HK-2 (cell line): ENCODE data around the gene RASD1.

Experiments
- DNase-seq: peaks from one replicate; pipeline ENCODE4 v3.0.0-alpha.2; 2018; ENCODE audit not compliant: unreplicated experiment

Gene RASD1

GRCh38 chr17:17510456-17511292 is 14.5 kb upstream of the RASD1 start:
- no peak for DNase-seq

DNA sequence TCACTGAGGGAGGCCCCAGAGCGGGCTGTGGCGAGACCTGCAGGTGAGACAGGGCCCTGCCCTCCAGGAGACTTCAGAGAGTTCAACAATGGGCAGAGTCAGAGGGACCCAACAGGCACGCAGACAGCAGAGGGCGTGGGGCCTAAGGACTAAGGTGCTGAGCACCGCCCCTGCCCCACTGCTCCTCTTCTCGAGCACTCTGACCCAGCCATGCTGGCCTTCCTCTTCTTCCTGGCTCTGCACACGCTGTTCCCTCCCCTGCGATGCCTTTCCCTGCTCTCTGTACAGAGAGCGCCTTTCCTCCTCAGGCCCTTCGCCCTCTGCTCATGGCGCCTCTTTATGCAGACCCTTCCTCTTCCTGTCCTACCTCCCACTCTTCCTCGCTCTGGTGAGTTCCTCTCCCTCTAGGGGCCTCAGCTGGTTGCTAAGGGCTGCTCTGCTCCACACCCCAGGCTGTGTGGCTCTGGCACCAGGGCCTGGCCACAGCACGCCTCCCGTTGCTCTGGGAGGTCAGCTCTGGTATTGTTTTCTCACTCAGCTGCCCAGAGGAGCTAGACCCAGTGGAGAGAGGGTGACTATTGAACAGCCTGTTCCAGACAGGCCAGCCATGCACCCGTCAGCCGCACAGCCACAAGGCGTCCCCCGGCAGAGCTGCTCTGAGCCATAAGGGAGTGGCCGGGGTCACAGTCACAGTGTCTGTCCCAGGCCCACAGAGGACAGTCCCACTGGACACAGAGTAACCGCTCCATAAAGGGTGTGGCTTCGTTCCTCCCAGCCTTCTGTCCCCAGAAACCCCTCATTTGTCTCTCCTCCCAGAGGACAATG is 13.6 kb upstream of the RASD1 start:
- DNase-seq, result no peak

DNA sequence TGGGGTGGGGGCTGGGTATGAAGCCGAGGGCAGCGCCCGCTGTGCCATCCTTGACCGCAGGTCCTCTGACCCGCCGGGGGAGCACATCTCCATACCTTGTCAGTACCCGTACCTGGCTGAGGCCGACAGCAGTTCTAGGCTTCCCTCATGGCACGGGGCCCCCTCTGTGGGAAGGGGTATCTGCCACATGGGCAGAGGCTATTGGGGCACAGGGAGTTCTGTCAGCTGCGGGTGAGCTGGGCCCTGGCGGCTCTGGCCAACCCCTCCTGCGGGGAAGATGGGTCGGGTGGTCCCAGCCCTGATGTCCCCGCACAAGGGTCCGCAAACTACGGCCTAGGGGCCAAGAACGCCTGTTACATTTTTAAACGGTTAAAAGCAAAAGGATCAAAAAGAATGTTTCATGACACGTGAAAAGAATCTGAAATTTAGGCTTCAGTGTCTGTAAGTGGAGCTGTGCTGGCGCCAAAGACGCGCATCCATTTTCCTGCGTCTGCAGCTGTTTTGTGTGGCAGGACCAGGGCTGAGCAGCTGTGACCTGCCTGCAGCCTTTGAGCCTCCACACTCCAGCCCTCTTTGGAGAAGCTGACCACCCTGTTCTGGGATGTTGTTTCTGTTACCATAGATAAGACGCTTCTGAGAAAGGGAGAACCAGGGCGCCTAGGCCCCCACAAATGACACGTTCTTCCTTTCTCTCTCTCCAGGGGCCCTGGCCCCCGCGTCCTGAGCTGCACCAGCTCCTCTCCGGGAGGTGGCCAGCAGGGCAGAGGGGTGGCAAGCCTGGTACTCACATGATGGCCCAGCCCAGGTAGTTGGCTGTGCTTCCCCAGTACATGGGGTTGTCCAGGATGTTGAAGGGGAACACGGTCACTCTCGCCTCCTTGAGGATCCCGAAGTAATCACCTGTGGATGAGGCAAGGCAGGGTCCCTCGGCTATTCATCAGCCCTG is 12.7 kb upstream of the RASD1 start:
- DNase-seq, result no peak

GRCh38 chr17:17508019-17508535 is 11.9 kb upstream of the RASD1 start:
- DNase-seq, result no peak

DNA sequence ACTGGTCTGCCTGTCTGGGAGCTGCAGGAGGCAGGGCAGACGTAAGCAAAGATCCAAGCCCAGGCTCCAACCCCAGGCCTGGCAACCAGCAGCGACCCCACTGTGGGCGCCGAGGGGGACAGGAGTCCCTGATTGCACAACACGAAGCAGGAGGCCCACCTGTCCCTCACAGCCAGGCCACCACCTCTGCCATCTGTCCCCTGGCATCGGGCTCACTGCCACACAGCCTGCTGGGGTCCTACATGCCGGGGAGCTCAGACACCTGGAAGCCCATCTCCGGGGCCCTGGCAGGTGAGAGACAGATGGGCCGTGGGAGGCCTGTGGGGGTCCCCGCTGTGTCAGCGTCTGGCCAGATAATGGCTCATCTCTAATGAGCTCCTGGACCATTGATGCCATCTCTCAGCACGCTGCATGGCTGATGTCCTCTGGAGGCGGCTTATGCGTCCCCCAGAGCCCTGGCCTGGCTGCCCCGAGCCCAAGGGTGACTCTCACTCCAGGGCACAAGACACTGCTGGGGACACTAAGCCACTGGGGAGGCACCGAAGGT is 11.3 kb upstream of the RASD1 start:
- DNase-seq, result no peak

- DNase-seq, result no peak
Observed at GRCh38 chr17:17506893-17507464, 10.8 kb upstream of the RASD1 start.

- DNase-seq, result no peak
Observed at GRCh38 chr17:17506181-17506741, 10.1 kb upstream of the RASD1 start.

GRCh38 chr17:17505610-17506171 is 9.5 kb upstream of the RASD1 start:
- DNase-seq, result no peak

GRCh38 chr17:17505151-17505550 is 9.0 kb upstream of the RASD1 start:
- no peak for DNase-seq

- no peak for DNase-seq
Observed at GRCh38 chr17:17504341-17505140, 8.3 kb upstream of the RASD1 start.

GRCh38 chr17:17503566-17504130 is 7.5 kb upstream of the RASD1 start:
- DNase-seq, result no peak

DNA sequence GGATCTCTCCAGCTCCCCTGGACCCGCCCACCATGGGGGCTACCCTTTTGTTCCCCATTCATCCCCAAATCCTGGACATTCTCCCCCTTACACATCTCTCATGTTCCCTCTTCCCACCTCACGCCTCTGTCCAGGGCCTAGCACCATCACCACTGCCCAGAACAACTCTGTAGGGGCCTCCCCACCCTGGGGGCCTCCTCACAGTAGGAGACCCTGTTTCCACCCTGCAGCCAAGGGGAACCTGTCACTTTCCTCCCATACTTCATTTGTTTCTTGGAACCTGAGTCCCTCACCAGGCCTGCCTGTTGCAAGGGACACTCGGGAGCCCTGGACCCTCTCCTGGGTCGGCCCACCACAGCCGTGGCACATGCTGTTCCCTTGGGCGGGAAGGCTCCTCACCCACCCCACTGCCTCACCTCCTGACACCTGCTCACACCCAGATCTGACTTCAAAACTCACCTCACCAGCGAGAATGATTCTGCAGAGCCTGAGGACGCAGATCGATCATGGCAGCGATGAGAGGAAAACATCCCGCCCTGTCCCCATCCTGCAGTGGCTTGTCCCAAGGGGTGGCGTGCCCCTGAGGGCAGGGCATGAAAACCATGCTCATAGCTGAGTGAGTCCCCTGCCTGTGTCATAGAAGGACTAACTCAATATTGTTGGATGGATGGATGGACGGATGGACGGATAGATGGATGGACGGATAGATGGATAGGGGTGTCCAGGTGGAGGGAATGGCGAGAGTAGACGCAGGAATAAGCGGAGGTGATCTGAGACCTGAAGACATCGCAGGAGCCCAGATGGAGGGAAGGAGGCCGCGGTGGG is 6.8 kb upstream of the RASD1 start:
- no peak for DNase-seq

DNA sequence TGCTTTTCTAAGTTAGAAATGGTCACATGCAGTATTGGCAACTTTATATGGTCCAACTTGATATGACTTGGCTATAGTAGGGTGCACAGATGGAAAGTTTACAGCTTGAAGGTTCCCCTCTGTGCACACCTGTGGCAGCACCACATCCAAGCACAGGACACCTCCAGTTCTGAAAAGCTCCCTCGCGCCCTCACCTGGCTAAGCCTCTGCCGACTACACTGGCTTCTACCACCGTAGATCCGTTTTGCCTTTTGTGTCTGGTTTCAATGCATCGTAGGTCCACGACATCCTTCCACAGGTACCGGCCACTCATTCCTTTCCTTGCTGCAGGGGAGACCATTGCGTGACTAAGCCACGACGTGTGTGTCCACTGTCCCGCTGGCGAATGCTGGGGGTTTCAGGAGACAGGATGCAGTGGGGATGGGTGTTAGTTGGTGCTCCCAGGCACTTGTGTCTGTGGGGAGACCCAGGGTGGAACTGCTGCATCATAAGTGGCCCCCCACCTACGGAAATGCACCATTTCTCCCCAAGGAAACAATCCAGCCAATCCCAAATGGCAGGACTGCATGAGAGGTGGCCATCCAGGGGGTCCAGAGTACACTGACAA is 4.9 kb upstream of the RASD1 start:
- no peak for DNase-seq

GRCh38 chr17:17499402-17500145 is 3.4 kb upstream of the RASD1 start:
- no peak for DNase-seq

GRCh38 chr17:17498606-17499301 is 2.6 kb upstream of the RASD1 start:
- DNase-seq, result no peak

DNA sequence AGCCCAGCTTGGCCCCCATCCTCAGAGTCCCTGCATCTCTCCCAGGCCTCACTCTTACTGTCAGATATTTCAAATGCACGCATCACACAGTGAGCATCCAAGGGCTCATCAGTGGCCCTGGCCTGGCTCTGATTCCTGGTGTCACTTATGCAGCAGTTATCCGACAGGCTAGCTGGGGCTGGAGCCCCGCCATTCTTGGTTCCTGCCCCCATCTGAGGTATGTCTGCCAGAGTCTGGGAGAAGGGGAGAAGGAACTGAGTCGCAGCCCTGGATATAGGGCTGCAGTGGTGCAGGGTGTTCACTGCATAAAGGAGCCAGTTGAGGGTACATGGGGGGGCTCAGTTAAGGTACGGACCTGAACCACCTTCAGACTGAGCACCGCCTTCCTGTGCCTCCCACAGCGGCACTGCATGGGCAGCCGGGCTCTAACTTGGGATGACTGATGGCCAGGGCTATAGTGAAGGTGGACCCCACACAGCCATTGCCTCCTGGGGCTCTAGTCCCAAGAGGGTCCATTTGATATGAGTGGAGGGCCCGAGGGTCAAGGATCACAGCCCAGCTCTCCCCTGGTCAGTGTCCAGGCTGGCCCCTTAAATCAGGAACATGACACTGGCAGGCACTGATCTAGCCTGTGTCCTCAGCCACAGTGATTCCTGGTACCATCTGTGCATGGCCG is 1.8 kb upstream of the RASD1 start:
- DNase-seq, result no peak
